ENCODE data around the gene BPI.

DNA sequence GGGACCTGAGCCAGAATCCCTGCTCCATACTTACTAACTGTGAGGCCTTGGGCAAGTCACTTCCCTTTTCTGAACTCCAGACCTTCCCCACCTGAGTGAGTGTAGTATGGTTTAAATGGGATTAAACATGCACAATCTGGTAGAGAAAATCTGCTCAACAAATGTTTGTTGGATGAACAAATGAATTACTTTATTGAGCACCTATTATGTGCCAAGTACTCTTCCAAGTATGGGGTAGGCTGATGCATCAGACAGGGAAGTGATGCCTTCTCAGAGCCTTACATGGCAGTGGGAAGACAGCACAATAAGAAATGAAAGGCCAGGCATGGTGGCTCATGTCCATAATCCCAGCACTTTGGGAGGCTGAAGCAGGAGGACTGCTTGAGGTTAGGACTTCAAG is 27.3 kb downstream of the BPI start:
- TF ChIP-seq CTCF (IDR thresholded peaks at IDR 0.05) (no peak), POLR2A (IDR thresholded peaks at IDR 0.05) (no peak)
